ENCODE results near the gene SMAD7. TPM values are rescaled to one million over a fixed set of nuclear protein-coding genes. Genes with fewer than 3 reads are reported as not detected.

The SMAD7 gene
- total and polyA plus RNA-seq, 7 experiments from 2014 or later = 5.3 to 79.4 (median 21.4) TPM

GRCh38 chr18:48889115-48889941 lies 61.4 kb downstream of the SMAD7 start:
- Mint-ChIP-seq H3K27me3 (peaks cover 0 to 4% (median 0%) of the 10 kb centered on the region in 5 donors), H3K4me3 (no peak overlapping the region), H3K4me1 (peaks cover 0 to 13% (median 3%) of the 10 kb centered on the region in 7 donors), H3K27ac (no peak overlapping the region), H3K36me3 (no peaks in the 10 kb centered on the region), H3K9me3 (peaks cover 0 to 2% (median 0%) of the 10 kb centered on the region in 11 donors)
- H3K27ac ChIP-seq (ENCODE audit: low read depth, low read length) = no peak overlapping the region
- H3K9me3 ChIP-seq (ENCODE audit: control insufficient read depth in 2 of 3, low read length in 3 of 3) = no peaks in the 10 kb centered on the region
- no peak overlapping the region for H3K4me3 ChIP-seq (ENCODE audit: low read length)
- CTCF ChIA-PET = no interaction called here
- POLR2A ChIA-PET = no interaction called here
- no peaks in the 10 kb centered on the region for H3K36me3 ChIP-seq (ENCODE audit: control insufficient read depth in 2 of 3, insufficient read depth in 3 of 3, low read length in 3 of 3)
- no peak for DNase-seq
- intact Hi-C loops (cut with micrococcal nuclease) = no loop called here
- no peaks in the 10 kb centered on the region for H3K4me1 ChIP-seq (ENCODE audit: control insufficient read depth in 2 of 2, insufficient read depth in 2 of 2, low read length in 2 of 2)
- H3K27me3 ChIP-seq (ENCODE audit: control insufficient read depth in 2 of 2, insufficient read depth in 2 of 2, low read length in 2 of 2) = no peaks in the 10 kb centered on the region
- no peak for ATAC-seq

DNA sequence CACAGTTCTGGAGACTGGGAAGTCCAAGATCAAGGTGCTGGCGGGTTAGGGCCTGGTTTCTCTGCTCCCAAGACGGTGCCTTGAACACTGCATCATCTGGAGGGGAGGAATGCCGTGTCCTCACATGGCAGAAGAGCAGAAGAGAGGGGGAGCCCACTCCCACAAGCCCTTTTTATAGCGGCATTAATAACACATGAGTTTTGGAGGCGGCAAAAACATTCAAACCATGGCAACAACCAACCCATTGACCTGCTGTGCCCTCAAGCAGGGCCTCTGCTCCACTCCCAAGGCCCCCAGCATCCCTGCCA lies 62.0 kb downstream of the SMAD7 start:
- Histone ChIP-seq H3K36me3 (ENCODE audit: control insufficient read depth in 2 of 3, insufficient read depth in 3 of 3, low read length in 3 of 3) (no peaks in the 10 kb centered on the region), H3K4me1 (ENCODE audit: control insufficient read depth in 2 of 2, insufficient read depth in 2 of 2, low read length in 2 of 2) (no peaks in the 10 kb centered on the region), H3K27ac (ENCODE audit: low read depth, low read length) (no peak overlapping the region), H3K9me3 (ENCODE audit: control insufficient read depth in 2 of 3, low read length in 3 of 3) (no peaks in the 10 kb centered on the region), H3K4me3 (ENCODE audit: low read length) (no peak overlapping the region), H3K27me3 (ENCODE audit: control insufficient read depth in 2 of 2, insufficient read depth in 2 of 2, low read length in 2 of 2) (no peaks in the 10 kb centered on the region)
- DNase-seq (no peak), ATAC-seq (no peak)
- Mint-ChIP-seq H3K4me3 (no peak overlapping the region), H3K4me1 (peaks cover 0 to 13% (median 3%) of the 10 kb centered on the region in 7 donors), H3K9me3 (peaks cover 0 to 2% (median 0%) of the 10 kb centered on the region in 11 donors), H3K27me3 (peaks cover 0 to 4% (median 0%) of the 10 kb centered on the region in 5 donors), H3K27ac (no peak overlapping the region), H3K36me3 (no peaks in the 10 kb centered on the region)
- intact Hi-C loops (cut with micrococcal nuclease) = no loop called here
- ChIA-PET POLR2A (no interaction called here), CTCF (no interaction called here)

DNA sequence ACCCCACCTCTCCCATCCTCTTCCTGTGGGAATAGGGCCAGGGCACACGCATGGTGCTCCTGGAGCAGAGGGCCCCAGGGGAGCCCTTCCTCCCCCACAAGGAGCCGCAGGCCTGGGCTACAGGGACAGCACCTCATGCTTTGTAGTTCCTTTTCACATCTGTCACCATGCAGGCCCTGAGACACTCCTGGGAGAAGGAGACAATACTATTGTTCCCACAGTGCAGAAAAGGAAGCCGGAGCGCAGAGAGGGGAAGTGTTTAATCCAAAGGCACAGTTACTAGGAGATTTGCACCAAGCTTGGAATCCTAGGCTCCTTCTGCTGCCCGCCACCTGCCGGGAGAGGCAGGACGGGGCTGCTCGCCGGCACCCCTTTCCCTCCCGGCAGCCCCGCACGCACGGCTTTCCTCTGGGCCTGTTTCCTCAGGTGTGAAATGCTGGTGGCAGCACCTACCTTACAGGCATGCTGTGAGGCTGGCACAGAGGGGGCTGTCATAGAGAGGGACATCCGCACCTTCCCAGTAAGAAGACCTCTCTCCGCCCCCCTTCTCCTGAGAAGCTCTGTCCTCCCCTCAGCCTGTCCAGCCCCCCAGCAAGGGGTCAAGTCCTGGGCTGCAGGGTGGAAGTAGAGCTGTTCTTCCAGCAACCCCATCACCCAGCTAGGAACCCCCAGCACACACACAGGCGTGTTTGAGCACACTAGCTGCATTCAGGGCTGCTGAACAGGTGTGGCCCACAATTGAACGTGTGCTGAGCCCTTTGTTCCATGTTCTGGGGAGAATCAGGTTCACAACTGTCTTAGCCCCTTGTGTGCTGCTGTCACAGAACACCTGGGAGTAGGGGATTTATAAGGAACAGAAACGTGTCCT lies 62.6 kb downstream of the SMAD7 start:
- no peak for DNase-seq
- Mint-ChIP-seq H3K27me3 (peaks cover 0 to 4% (median 0%) of the 10 kb centered on the region in 5 donors), H3K4me3 (no peak overlapping the region), H3K9me3 (peaks cover 0 to 2% (median 0%) of the 10 kb centered on the region in 11 donors), H3K36me3 (no peaks in the 10 kb centered on the region), H3K4me1 (peaks cover 0 to 13% (median 3%) of the 10 kb centered on the region in 7 donors), H3K27ac (no peak overlapping the region)
- Histone ChIP-seq H3K4me1 (ENCODE audit: control insufficient read depth in 2 of 2, insufficient read depth in 2 of 2, low read length in 2 of 2) (no peaks in the 10 kb centered on the region), H3K27me3 (ENCODE audit: control insufficient read depth in 2 of 2, insufficient read depth in 2 of 2, low read length in 2 of 2) (no peaks in the 10 kb centered on the region), H3K36me3 (ENCODE audit: control insufficient read depth in 2 of 3, insufficient read depth in 3 of 3, low read length in 3 of 3) (no peaks in the 10 kb centered on the region), H3K27ac (ENCODE audit: low read depth, low read length) (no peak overlapping the region), H3K4me3 (ENCODE audit: low read length) (no peak overlapping the region), H3K9me3 (ENCODE audit: control insufficient read depth in 2 of 3, low read length in 3 of 3) (no peaks in the 10 kb centered on the region)
- CTCF ChIA-PET = no interaction called here
- intact Hi-C loops (cut with micrococcal nuclease) = no loop called here
- no peak for ATAC-seq
- POLR2A ChIA-PET = interaction anchor here (0.7 kb wide), 1 partner anchor 1383 kb away, joined by 3 read pairs; no protein-coding TSS in a partner anchor

DNA sequence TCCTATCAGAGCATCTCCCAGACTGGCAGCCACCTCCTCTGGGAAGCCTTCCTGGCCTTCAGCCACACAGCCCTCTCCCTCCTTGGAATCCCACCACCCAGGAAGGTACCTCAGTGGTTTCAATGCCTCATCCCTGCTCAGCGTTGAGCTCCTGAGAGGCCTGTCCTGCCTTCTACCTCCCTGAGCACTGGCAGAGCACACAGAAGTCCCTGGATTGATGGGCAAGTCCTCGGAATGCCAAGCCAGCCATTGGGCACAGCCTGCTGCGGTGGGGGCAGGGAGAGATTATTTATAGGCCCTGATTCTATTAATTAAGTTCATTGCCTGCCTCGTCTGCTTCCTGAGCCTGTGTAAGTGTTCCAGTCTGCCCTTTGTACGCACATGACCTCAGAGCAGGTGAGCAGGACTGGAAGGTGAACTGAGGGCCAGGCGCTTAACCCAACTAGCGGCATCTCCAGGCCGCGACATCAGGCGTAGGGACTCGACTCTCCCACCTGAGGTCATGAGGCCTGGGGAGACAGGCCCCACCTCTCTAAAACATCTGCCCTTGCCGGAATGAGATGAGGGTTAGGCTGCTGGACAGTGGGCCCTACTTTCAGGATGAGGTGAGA lies 63.4 kb downstream of the SMAD7 start:
- peaks cover 0 to 13% (median 3%) of the 10 kb centered on the region in 7 donors for H3K4me1 Mint-ChIP-seq
- no peak overlapping the region for H3K27ac ChIP-seq (ENCODE audit: low read depth, low read length)
- no peaks in the 10 kb centered on the region for H3K36me3 Mint-ChIP-seq
- ChIA-PET CTCF (no interaction called here), POLR2A (no interaction called here)
- DNase-seq (no peak), ATAC-seq (no peak)
- intact Hi-C loops (cut with micrococcal nuclease) = no loop called here
- H3K27me3 Mint-ChIP-seq = peaks cover 0 to 4% (median 0%) of the 10 kb centered on the region in 5 donors
- no peaks in the 10 kb centered on the region for H3K27me3 ChIP-seq (ENCODE audit: control insufficient read depth in 2 of 2, insufficient read depth in 2 of 2, low read length in 2 of 2)
- H3K9me3 ChIP-seq (ENCODE audit: control insufficient read depth in 2 of 3, low read length in 3 of 3) = no peaks in the 10 kb centered on the region
- H3K4me3 ChIP-seq (ENCODE audit: low read length) = no peak overlapping the region
- H3K36me3 ChIP-seq (ENCODE audit: control insufficient read depth in 2 of 3, insufficient read depth in 3 of 3, low read length in 3 of 3) = no peaks in the 10 kb centered on the region
- no peaks in the 10 kb centered on the region for H3K9me3 Mint-ChIP-seq
- no peaks in the 10 kb centered on the region for H3K4me1 ChIP-seq (ENCODE audit: control insufficient read depth in 2 of 2, insufficient read depth in 2 of 2, low read length in 2 of 2)
- H3K27ac Mint-ChIP-seq = peak overlapping the region in 2 of 9 donors; percentile 30 to 55
- H3K4me3 Mint-ChIP-seq = no peak overlapping the region

GRCh38 chr18:48886520-48887293 lies 64.1 kb downstream of the SMAD7 start:
- H3K27me3 ChIP-seq (ENCODE audit: control insufficient read depth in 2 of 2, insufficient read depth in 2 of 2, low read length in 2 of 2) = no peaks in the 10 kb centered on the region
- H3K36me3 ChIP-seq (ENCODE audit: control insufficient read depth in 2 of 3, insufficient read depth in 3 of 3, low read length in 3 of 3) = no peaks in the 10 kb centered on the region
- H3K9me3 ChIP-seq (ENCODE audit: control insufficient read depth in 2 of 3, low read length in 3 of 3) = no peaks in the 10 kb centered on the region
- no peak for DNase-seq
- ATAC-seq = no peak
- intact Hi-C loops (cut with micrococcal nuclease) = no loop called here
- Mint-ChIP-seq H3K9me3 (no peaks in the 10 kb centered on the region), H3K4me3 (no peak overlapping the region), H3K27me3 (peaks cover 0 to 4% (median 0%) of the 10 kb centered on the region in 5 donors), H3K36me3 (no peaks in the 10 kb centered on the region), H3K27ac (peak overlapping the region in 3 of 9 donors; percentile 30 to 59 (median 55)), H3K4me1 (peaks cover 0 to 13% (median 3%) of the 10 kb centered on the region in 7 donors)
- H3K27ac ChIP-seq (ENCODE audit: low read depth, low read length) = no peak overlapping the region
- H3K4me1 ChIP-seq (ENCODE audit: control insufficient read depth in 2 of 2, insufficient read depth in 2 of 2, low read length in 2 of 2) = no peaks in the 10 kb centered on the region
- ChIA-PET CTCF (no interaction called here), POLR2A (no interaction called here)
- H3K4me3 ChIP-seq (ENCODE audit: low read length) = no peak overlapping the region

DNA sequence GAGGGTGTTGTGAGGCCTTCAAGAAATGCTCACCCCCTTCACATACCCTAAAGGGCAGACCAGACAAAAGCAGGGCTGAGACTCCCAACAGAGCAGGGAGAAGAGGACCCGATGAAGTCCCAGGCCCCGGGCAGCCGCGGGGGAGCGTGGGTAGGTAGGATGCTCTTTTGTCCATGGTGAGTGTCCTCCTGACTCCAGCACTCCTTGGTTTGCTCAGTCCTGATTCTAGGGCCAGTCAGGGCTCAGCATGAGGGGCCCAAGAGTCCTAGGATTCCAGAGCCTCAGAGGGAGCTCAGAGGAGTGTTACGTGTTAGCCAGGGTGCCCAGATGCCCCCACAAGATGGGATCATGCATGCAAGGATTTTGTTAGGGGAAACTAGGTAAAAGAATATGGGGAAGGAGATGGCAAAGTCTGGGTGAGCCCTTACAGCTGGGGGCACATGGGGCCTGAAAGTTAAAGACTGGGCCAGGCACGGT lies 64.8 kb downstream of the SMAD7 start:
- peak overlapping the region in 2 of 9 donors; percentile 59 to 73 for H3K27ac Mint-ChIP-seq

More for the DNA sequence above, 64.8 kb downstream of the SMAD7 start:
- H3K4me1 Mint-ChIP-seq = peaks cover 0 to 13% (median 3%) of the 10 kb centered on the region in 7 donors
- H3K9me3 ChIP-seq (ENCODE audit: control insufficient read depth in 2 of 3, low read length in 3 of 3) = no peaks in the 10 kb centered on the region
- H3K27ac ChIP-seq (ENCODE audit: low read depth, low read length) = no peak overlapping the region
- POLR2A ChIA-PET = no interaction called here
- CTCF ChIA-PET = no interaction called here
- DNase-seq = no peak
- H3K36me3 Mint-ChIP-seq = no peaks in the 10 kb centered on the region
- H3K27me3 Mint-ChIP-seq = peaks cover 0 to 4% (median 0%) of the 10 kb centered on the region in 5 donors
- no peak overlapping the region for H3K4me3 Mint-ChIP-seq
- peaks cover 0 to 4% (median 0%) of the 10 kb centered on the region in 11 donors for H3K9me3 Mint-ChIP-seq
- intact Hi-C loops (cut with micrococcal nuclease) = no loop called here
- no peaks in the 10 kb centered on the region for H3K4me1 ChIP-seq (ENCODE audit: control insufficient read depth in 2 of 2, insufficient read depth in 2 of 2, low read length in 2 of 2)
- no peak for ATAC-seq
- H3K4me3 ChIP-seq (ENCODE audit: low read length) = no peak overlapping the region
- H3K27me3 ChIP-seq (ENCODE audit: control insufficient read depth in 2 of 2, insufficient read depth in 2 of 2, low read length in 2 of 2) = no peaks in the 10 kb centered on the region
- no peaks in the 10 kb centered on the region for H3K36me3 ChIP-seq (ENCODE audit: control insufficient read depth in 2 of 3, insufficient read depth in 3 of 3, low read length in 3 of 3)

All from naive thymus-derived CD4-positive, alpha-beta T cell (primary cell).